GM21447 (cell line): Measurements from ENCODE around the gene RER1.

ENCODE experiments used
- ATAC-seq: cut with Tn5 transposase; IDR thresholded peaks from one replicate; pipeline ENCODE4 v1.9.1; 2021; ENCODE audit not compliant: unreplicated experiment

The RER1 gene

GRCh38 chr1:2405588-2406295 lies 14.1 kb downstream of the RER1 start:
- ATAC-seq: no peak

DNA sequence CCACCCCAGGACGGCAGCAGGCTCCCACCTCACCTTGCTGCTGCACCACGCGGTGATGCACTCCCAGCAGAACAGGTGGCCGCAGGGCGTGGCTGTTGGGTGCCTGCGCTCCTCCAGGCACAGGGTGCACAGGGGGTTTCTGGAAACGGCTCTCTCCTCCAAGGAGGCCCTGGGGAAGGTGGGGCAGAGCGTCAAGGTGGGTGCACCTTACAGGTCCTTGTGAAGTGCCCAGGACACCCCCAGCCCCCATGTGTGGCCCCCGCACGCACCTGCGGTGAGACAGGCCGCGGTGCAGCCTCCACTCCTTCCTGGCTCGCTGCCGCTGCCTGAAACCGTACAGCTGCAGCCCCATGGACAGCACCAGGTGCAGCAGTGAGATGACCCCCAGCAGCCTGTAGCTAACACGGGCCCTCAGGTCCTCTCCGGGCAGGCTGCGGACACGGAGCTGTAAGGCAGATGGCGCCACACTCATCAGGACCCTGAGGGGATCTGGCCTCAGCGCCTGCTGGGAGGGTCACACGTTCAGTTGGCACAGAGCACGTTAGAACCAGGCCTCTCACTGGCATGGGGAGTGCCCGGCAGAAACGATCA lies 14.9 kb downstream of the RER1 start:
- no peak for ATAC-seq

DNA sequence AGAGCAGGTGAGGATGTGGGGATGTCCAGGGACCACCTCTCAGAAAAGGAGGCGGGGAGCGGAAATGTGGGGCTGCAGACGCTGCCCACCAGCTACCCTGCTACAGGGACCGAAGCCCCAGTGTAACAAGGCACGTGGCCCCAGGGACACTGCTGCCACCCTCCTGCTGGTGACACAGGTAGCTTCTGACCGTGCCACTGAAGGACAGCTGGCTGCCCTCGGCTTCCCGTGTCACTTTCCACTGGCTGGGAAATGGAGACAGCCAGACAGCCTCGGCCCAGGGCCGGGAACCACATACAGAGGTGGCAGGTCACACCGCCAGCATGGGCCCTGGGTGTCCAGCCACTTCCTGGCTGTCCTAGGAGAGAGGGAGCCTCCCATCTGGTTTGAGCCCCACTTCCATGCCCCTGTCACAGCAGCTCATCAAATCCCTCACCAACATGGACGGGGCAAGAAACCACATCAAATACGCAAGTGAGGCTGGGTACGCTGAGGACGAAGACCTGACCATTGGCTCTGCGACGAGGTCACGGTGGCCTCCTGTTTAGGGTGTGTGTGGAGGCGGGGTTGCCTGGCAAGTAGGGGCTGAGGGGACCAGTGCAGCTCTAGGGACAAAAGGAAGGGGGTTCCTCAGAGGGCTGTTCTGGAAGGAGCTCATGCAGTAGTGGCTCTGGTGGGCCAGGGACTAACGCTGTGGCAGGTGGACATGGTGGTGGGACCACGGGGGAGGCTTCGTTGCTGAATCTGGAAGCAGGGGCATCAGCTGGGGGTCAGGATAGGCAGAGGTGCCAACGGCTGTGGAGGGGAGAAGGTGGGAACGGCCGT lies 15.7 kb downstream of the RER1 start:
- ATAC-seq: no peak

GRCh38 chr1:2407991-2408275 lies 16.3 kb downstream of the RER1 start:
- ATAC-seq: no peak

DNA sequence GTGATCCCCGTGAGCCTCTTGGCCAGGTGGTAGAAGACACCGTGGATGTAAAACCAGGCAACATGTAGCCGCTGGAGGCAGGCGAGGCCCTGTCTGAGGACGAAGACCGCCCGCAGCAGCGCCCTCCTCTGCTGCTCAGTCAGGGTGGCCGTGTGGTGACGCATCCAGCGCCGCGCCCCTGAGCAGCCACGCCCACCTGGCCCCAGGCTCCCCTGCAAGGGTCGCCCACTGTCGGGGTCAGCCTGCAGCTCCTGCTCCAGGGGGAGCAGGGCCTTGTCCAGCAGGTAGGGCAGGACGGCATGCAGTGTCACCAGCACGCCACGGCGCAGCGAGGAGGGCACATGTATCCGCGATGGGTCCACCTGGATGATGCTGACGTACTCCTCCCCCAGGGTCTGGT lies 16.8 kb downstream of the RER1 start:
- ATAC-seq: no peak

DNA sequence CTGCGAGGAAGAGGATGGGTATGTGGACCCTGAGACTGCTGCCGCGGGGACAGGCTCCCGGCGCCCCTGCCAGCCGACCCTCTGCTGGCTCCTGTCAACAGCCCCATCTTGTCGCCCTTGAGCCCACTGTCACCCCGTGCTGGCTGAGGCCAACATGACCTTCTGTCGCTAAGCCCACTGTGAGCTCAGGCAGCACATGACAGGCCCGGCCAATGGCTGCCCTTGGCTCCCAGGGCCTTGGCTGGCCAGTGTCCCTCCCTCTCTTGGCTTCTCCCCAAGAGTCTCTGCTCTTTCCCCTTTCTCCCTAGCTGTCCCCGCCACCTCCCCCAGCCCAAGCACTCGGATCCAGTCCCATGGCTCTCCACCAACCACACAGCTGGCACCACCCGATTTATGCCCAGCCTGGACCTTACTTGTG lies 17.2 kb downstream of the RER1 start:
- no peak for ATAC-seq

- no peak for ATAC-seq
Measured at GRCh38 chr1:2409745-2410144, 18.1 kb downstream of the RER1 start.

GRCh38 chr1:2411801-2412394 lies 20.3 kb downstream of the RER1 start:
- peak; percentile 6 for ATAC-seq

DNA sequence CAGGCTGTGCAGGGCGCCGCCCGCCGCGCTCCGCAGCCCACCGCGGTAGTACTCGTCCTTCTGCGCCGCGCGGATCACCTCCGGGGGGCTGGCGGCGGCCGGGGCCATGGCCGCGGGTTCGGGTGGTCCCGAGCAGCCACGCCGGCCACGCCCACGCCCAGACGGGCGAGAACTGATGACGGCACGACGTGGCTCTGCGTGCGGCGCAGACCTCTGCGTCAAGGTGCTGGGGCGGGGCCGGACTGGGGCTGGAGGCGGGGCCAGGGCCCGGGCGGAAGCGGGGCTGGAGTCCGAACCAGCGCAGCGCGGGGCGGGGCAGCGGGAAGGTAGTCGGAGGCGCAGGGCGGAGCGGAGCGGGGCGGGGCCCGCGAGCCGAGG lies 20.7 kb downstream of the RER1 start, which contains the start of gene PEX10:
TSS of gene PEX10 (minus strand) at position 170 of the 378 bp plus-strand sequence. CDS start at position 108, 62 bp downstream.
- ATAC-seq: peak; percentile 65

GRCh38 chr1:2412773-2413494 lies 21.3 kb downstream of the RER1 start:
- peak; percentile 17 for ATAC-seq

- no peak for ATAC-seq
Measured at GRCh38 chr1:2413495-2414296, 22.1 kb downstream of the RER1 start.

GRCh38 chr1:2414297-2414958 lies 22.8 kb downstream of the RER1 start:
- ATAC-seq: no peak

GRCh38 chr1:2415337-2415736 lies 23.7 kb downstream of the RER1 start:
- ATAC-seq: no peak

DNA sequence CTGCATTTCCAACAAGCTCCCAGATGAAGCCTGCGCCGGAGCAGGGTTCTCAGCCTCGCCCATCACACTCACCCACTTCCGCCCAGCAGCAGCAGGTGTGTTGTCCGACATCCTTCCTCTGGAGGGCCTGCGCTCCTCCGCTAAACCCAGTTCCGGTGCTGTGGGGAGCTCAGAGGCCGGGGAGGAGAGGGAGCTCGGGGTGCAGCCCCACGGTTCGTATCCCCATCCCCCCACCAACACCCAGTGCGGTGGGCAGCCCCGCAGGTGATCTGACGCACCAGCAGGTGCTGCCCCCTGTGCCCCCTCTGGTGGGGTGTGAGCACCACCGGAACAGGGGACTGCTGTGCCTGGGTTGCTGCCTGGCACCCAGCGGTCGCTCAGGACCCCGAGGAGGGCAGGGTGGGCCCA lies 24.2 kb downstream of the RER1 start:
- no peak for ATAC-seq

DNA sequence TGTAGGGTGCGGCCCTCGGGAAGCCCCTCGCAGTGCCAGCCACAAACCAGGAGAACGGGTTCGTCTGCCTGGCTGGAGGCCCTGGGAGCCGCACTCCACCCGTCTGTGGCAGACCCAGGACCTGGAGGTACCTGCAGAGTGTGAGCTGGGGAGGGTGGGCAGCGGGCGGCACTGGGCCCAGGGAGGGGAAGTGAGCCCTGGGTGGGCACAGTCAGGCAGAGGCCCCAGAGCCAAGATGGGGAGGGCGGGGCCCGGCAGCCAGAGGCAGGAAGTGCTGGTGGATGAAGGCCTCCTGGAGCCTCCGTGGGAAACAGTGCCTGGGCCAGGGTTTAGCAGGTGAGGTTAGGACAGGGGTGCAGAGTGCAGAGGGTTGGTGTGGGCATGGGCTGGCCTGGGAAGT lies 24.8 kb downstream of the RER1 start:
- ATAC-seq: no peak

DNA sequence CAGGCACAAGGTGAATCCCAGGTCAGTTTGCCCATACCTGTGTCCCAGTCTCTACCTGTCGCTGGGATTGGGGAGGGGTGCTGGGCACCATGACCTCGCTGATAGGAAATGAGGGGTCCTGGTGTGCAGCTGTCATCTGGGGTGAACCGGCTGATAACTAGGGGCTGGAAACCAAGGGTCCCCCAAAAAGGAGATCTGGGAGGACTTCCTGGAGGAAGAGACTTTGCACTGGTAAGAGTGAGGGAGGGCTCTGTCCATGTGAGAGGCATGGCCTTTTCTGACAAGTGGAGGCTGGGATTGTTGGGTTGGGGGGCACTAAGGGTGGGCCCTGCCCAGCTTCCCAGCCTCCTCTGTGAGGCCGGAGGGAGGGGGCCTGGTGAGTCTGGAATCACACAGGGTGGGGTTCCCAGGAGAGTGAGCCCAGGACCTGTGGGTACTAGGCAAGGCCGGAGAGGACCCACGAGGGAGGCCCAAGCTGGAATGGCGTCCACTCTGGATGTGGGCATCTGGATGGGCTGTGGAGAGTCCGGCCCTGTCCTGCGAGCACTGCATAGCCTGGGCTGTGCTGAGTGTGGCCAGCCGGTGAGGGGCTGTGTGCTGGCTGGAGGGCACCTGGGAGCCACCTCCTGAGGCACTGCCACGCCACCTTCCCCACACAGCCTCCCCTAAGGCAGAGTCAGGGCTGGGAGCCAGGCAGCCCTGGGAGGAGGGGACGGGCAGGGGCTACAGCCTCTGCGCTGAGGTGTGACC lies 25.6 kb downstream of the RER1 start:
- no peak for ATAC-seq

DNA sequence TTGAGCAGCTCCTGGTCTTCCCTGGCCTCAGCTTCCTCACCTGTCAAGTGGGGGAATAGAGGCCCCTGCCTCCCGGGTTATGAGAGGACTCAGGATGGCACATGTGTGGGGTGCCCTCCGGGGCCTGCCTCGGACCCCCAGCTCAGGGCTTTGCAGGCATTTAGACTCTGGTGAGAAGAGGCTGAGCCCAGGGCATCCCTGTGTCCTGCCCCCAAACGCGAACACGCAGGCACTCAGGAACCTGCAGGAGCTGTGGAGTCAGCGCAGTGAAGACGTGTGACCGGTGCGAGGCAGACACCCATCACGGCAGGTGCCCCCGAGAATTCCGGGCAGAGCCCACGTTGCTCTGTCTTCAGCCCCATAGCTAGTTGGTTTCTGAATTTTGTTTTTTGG lies 26.2 kb downstream of the RER1 start:
- ATAC-seq: no peak

- ATAC-seq: no peak
Measured at GRCh38 chr1:2418791-2419320, 27.2 kb downstream of the RER1 start.

DNA sequence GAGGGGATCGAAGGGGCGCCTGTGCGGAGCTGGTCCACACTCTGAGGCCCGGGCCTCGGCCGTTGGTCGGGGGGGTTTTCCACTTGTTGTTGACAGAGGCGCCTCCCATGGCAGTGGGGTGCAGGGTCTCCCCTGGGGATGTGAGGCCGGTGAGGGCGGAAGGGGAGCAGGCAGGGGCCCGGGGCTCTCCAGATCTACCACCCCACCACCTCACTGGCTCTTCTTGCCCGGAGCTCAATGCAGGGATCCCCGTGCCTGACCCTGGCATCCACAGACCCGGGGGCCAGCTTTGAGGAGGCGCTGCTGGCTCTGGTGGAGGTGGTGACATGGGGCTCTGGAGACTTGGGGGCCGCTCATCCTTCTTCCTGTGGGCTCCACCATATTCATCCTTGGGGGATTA lies 27.8 kb downstream of the RER1 start:
- ATAC-seq: no peak
